Heart right ventricle (tissue), 16 donors: Measurements from ENCODE around the gene PRMT5. TPM values are rescaled to one million over a fixed set of nuclear protein-coding genes. Genes with fewer than 3 reads are reported as not detected.

ENCODE experiments used
- ATAC-seq, 8 donors: fragments of 200-7000 bp; cut with Tn5 transposase; one replicate each; pipeline ENCODE4 v1.9.1; 2020; ENCODE audit warnings: mild to moderate bottlenecking in 8 of 8, moderate library complexity in 8 of 8, moderate number of reproducible peaks in 1 of 8
- DNase-seq, 2 donors: peaks; one replicate each; pipeline ENCODE4 v3.0.0-alpha.2; 2020
- H3K27ac ChIP-seq, 10 donors: fragments of 200-600 bp; sonication (generic) in 2 of 10; one replicate each; pipeline versions ENCODE4 v1.5.0 to v1.8.0; 2020 to 2022; ENCODE audit warnings: mild to moderate bottlenecking in 3 of 10
- H3K27me3 ChIP-seq, 7 donors: fragments of 200-600 bp; one replicate each; pipeline ENCODE4 v1.8.0; 2021 to 2022; ENCODE audit warnings: mild to moderate bottlenecking in 2 of 7
- H3K36me3 ChIP-seq, 9 donors: fragments of 200-600 bp; sonication (generic) in 1 of 9; one replicate each; pipeline versions ENCODE4 v1.5.0 to v1.8.0; 2020 to 2022; ENCODE audit warnings: mild to moderate bottlenecking in 2 of 9
- H3K4me1 ChIP-seq, 9 donors: fragments of 200-600 bp; sonication (generic) in 1 of 9; one replicate each; pipeline versions ENCODE4 v1.5.0 to v1.8.0; 2020 to 2022; ENCODE audit warnings: mild to moderate bottlenecking in 4 of 9
- H3K4me3 ChIP-seq, 10 donors: fragments of 200-600 bp; sonication (generic) in 2 of 10; one replicate each; pipeline versions ENCODE4 v1.5.0 to v1.8.0; 2020 to 2022; ENCODE audit warnings: mild to moderate bottlenecking in 7 of 10, moderate library complexity in 2 of 10
- H3K9me3 ChIP-seq, 11 donors: fragments of 200-600 bp in 10 of 11; sonication (generic) in 2 of 11; one replicate each; pipeline versions ENCODE4 v1.5.0 to v1.8.0; 2013 to 2022; ENCODE audit warnings: mild to moderate bottlenecking in 2 of 11, control low read depth in 1 of 11, moderate library complexity in 1 of 11
- WGBS, 2 donors: extraction: QIAGEN DNeasy Blood & Tissue Kit; methylation state at CpG; one replicate each; pipeline ENCODE4 v1.1.7; 2013; ENCODE audit warnings: inconsistent platforms in 1 of 2; 5-methylcytosine and 5-hydroxymethylcytosine counted together
- intact Hi-C, 10 donors: fragments of 100-400 bp; cut with DNase I; formaldehyde crosslinking; loops; one replicate each; pipeline versions ENCODE4 v1.11.1 to v1.14.2; 2022
- polyA plus RNA-seq, 2 donors: library from polyadenylated mRNA; stranded (reverse); fragments of 200-250 nt; gene quantifications; one replicate each; pipeline ENCODE4 v1.2.3, GENCODE V29; 2013
- total RNA-seq, 10 donors: library from RNA; stranded (reverse); fragmentation: NEBNext Ultra II Directional in 3 of 10; extraction: Animal tissue kit (Norgen Biotek cat#: 25700) in 3 of 10; gene quantifications; one replicate each; pipeline versions ENCODE4 v1.2.1 to v1.2.4, GENCODE V29; 2021 to 2023
- TF ChIP-seq, protein P1 (sequence below), 9 donors: fragments of 200-600 bp; sonication (generic) in 2 of 9; IDR thresholded peaks; one replicate each; pipeline versions ENCODE4 v1.5.0 to v1.8.0; 2021 to 2022; ENCODE audit warnings: antibody characterized with exemption in 9 of 9, mild to moderate bottlenecking in 5 of 9, moderate library complexity in 1 of 9
- donor health status: Arrhythmogenic right ventricular cardiomyopathy.
- donor health status: ischemic (EF 13 %, LVEDD 7.1; RV severe dilation, severe dysfunction).
- donor health status: healthy with polysubstance abuse.
- donor health status: DM: no; HTN: yes; CAD: no.
- donor health status: DM: no; HTN: no; CAD: no.
- donor health status: ischemic (EF 25% LVEDD 6.9; RV normal size, moderate dysfunction).
- donor health status: ischemic (EF 25% LVEDD 5.7; RV mildly dilated, moderate dysfunction).
- donor health status: healthy.
- donor health status: DM: yes; HTN: yes; CAD: no.
- donor health status: Ischemic cardiomyopathy.
- donor health status: ischemic (EF 35%, LVEDD 5.7; RV mildly dilated, moderate dysfunction).
- donor health status: nonischemic (EF 11% LVEDD 7.7; RV severe dilation, severe dysfunction).
- donor health status: DM: yes; HTN: yes; CAD: no.
- donor health status: PGD.
- donor health status: ischemic (EF 29% LVEDD 5.4; RV normal size, mild dysfunction).
- donor health status: nonischemic (EF 23%, LVEDD 6.1; RV moderate dilation, normal function).

The PRMT5 gene
- total and polyA plus RNA-seq, 12 donors, result 7.8 to 75.1 (median 48.2) TPM

DNA sequence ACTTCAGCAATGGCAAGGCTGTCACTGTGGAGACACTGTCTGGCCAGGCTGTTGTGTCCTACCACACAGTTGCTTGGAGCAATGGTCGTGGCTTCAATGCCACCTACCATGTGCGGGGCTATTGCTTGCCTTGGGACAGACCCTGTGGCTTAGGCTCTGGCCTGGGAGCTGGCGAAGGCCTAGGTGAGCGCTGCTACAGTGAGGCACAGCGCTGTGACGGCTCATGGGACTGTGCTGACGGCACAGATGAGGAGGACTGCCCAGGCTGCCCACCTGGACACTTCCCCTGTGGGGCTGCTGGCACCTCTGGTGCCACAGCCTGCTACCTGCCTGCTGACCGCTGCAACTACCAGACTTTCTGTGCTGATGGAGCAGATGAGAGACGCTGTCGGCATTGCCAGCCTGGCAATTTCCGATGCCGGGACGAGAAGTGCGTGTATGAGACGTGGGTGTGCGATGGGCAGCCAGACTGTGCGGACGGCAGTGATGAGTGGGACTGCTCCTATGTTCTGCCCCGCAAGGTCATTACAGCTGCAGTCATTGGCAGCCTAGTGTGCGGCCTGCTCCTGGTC, 53.3 kb downstream of the PRMT5 start:
- Histone ChIP-seq H3K9me3 (no peaks in the 10 kb centered on the region), H3K27ac (no peak overlapping the region), H3K27me3 (no peaks in the 10 kb centered on the region), H3K4me3 (no peak overlapping the region), H3K4me1 (peaks cover 2 to 18% (median 15%) of the 10 kb centered on the region in 9 donors), H3K36me3 (peaks cover 0 to 69% (median 45%) of the 10 kb centered on the region in 9 donors)
- intact Hi-C loops, result no loop called here
- 96 to 97% methylated on average over 20 of the region's 20 CpGs for WGBS, 2 donors
- ATAC-seq, result no peak
- TF ChIP-seq, protein P1, sequence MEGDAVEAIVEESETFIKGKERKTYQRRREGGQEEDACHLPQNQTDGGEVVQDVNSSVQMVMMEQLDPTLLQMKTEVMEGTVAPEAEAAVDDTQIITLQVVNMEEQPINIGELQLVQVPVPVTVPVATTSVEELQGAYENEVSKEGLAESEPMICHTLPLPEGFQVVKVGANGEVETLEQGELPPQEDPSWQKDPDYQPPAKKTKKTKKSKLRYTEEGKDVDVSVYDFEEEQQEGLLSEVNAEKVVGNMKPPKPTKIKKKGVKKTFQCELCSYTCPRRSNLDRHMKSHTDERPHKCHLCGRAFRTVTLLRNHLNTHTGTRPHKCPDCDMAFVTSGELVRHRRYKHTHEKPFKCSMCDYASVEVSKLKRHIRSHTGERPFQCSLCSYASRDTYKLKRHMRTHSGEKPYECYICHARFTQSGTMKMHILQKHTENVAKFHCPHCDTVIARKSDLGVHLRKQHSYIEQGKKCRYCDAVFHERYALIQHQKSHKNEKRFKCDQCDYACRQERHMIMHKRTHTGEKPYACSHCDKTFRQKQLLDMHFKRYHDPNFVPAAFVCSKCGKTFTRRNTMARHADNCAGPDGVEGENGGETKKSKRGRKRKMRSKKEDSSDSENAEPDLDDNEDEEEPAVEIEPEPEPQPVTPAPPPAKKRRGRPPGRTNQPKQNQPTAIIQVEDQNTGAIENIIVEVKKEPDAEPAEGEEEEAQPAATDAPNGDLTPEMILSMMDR (IDR thresholded peaks at IDR 0.05), result no peak
- DNase-seq, result no peak

DNA sequence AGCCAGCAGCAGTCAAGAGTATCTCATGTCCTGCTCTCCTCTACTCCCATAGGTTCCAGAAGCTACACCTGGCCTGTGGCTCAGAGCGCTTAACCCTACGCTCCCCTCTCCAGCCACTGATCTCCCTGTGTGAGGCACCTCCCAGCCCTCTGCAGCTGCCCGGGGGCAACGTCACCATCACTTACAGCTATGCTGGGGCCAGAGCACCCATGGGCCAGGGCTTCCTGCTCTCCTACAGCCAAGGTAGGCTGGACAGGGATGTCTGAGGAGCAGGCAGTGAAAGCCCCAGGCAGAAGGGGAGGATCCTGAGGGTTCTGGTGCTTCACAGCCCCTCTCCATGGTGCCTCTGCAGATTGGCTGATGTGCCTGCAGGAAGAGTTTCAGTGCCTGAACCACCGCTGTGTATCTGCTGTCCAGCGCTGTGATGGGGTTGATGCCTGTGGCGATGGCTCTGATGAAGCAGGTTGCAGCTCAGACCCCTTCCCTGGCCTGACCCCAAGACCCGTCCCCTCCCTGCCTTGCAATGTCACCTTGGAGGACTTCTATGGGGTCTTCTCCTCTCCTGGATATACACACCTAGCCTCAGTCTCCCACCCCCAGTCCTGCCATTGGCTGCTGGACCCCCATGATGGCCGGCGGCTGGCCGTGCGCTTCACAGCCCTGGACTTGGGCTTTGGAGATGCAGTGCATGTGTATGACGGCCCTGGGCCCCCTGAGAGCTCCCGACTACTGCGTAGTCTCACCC, 54.0 kb downstream of the PRMT5 start:
- Histone ChIP-seq H3K27me3 (no peaks in the 10 kb centered on the region), H3K27ac (no peak overlapping the region), H3K9me3 (no peaks in the 10 kb centered on the region), H3K4me1 (peaks cover 2 to 25% (median 21%) of the 10 kb centered on the region in 9 donors), H3K36me3 (peaks cover 0 to 69% (median 45%) of the 10 kb centered on the region in 9 donors), H3K4me3 (no peak overlapping the region)
- no peak for DNase-seq
- WGBS, 2 donors, result 96% methylated on average over 15 of the region's 15 CpGs
- ATAC-seq, result no peak
- intact Hi-C loops, result no loop called here
- TF ChIP-seq, protein P1 (IDR thresholded peaks at IDR 0.05), result no peak

DNA sequence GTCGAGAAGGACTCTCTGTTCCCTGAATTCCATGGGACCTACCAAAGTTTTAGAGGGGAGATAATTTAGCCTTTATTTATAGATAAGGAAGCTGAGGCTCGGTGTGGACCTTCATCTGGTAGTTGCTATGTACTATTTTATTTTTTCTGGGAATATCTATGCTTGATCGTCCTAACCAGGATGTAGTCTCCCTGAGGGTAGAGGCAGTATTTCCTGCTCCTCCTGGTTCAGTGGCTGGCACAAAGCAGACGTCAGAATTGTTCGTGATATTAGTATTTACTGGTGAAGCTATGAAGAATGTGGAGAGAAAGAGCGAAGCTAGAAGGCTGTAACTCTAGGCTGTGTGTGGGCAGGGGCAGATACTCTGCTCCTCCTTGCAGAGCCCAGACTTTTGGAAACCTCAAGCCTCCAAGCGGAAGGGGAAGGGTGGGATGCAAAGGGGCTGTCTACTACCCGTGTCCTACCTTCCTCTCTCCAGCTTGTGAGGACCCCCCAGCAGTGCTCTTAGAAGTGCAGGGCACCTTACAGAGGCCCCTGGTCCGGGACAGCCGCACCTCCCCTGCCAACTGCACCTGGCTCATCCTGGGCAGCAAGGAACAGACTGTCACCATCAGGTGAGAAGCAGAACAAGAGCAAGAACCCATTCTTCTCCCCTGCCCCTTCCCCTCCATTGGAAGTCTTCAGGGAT, 56.2 kb downstream of the PRMT5 start:
- intact Hi-C loops, result loop anchor here in 2 of 10 donors (2.0 to 5.0 kb wide), 2 partner anchors 28 to 44 kb away; partner anchors contain the start of gene RBM23 (in 2 of the 2)
- Histone ChIP-seq H3K27me3 (no peaks in the 10 kb centered on the region), H3K36me3 (peaks cover 0 to 51% (median 42%) of the 10 kb centered on the region in 9 donors), H3K4me1 (peaks cover 2 to 30% (median 25%) of the 10 kb centered on the region in 9 donors), H3K9me3 (no peaks in the 10 kb centered on the region), H3K27ac (peak overlapping the region in 9 of 10 donors; percentile 95 to 99 (median 98)), H3K4me3 (peak overlapping the region; percentile 74 to 97 (median 90))
- no peak for ATAC-seq
- TF ChIP-seq, protein P1 (IDR thresholded peaks at IDR 0.05), result peak in 1 of 9 donors; percentile 41
- WGBS, 2 donors, result 48 to 51% methylated on average over 10 of the region's 10 CpGs
- DNase-seq, result no peak
